OCI-LY3 (cell line): Measurements from ENCODE around the gene ITGA7.

Experiments
- H2AFZ ChIP-seq: fragments of 200-600, 300-600 bp; shearing (Covaris generic); 2 replicates; pipeline ENCODE4 v1.6.0; 2014; ENCODE audit warnings: antibody characterized with exemption, low read depth, low read length
- H3K27ac ChIP-seq: fragments of 200-600, 300-600 bp; sonication (generic); 2 replicates; pipeline ENCODE4 v1.5.1; 2014; ENCODE audit warnings: mild to moderate bottlenecking, low read length, moderate library complexity, mixed read lengths
- H3K27me3 ChIP-seq: fragments of 200-600, 300-600 bp; sonication (generic); 2 replicates; pipeline ENCODE4 v1.6.1; 2014; ENCODE audit warnings: low read depth, low read length, mixed read lengths
- H3K36me3 ChIP-seq: fragments of 200-600, 300-600 bp; sonication (generic); replicated peaks from 2 replicates; pipeline ENCODE3; 2014; ENCODE audit warnings: low read depth, low read length, mixed read lengths
- H3K4me1 ChIP-seq: fragments of 300-600, 200-600 bp; sonication (generic); 2 replicates; pipeline ENCODE4 v1.6.1; 2014; ENCODE audit warnings: low read length, mixed read lengths
- H3K4me2 ChIP-seq: fragments of 200-600, 300-600 bp; sonication (generic); 2 replicates; pipeline ENCODE4 v1.6.1; 2014; ENCODE audit warnings: low read length, mixed read lengths
- H3K4me3 ChIP-seq: fragments of 300-600, 200-600 bp; sonication (generic); 2 replicates; pipeline ENCODE4 v1.5.1; 2014; ENCODE audit warnings: antibody characterized with exemption, mild to moderate bottlenecking, low read length, moderate library complexity
- H3K79me2 ChIP-seq: fragments of 300-600, 200-600 bp; shearing (Covaris generic); 2 replicates; pipeline ENCODE4 v1.6.1; 2014; ENCODE audit warnings: mild to moderate bottlenecking, low read length, mixed read lengths
- H3K9ac ChIP-seq: fragments of 300-600, 200-600 bp; shearing (Covaris generic); 2 replicates; pipeline ENCODE4 v1.6.0; 2014; ENCODE audit warnings: mild to moderate bottlenecking, low read length, moderate library complexity
- H3K9me3 ChIP-seq: fragments of 200-600, 300-600 bp; shearing (Covaris generic); 2 replicates; pipeline ENCODE4 v1.6.1; 2014; ENCODE audit warnings: low read length, mixed read lengths; ENCODE audit not compliant: insufficient read depth
- H4K20me1 ChIP-seq: fragments of 200-600, 300-600 bp; sonication (generic); 2 replicates; pipeline ENCODE4 v1.6.1; 2016; ENCODE audit warnings: low read length, mixed read lengths; ENCODE audit not compliant: insufficient read depth
- EZH2phosphoT487 ChIP-seq: fragments of 200-600 bp; shearing (Covaris generic); IDR thresholded peaks from 2 replicates; pipeline ENCODE4 v1.6.1; 2018; ENCODE audit warnings: antibody characterized with exemption, mixed run types, low read depth
- TF ChIP-seq, protein P1 (sequence below): fragments of 200-600, 300-600 bp; sonication (generic); IDR thresholded peaks from 2 replicates; pipeline ENCODE4 v1.5.1; 2014; ENCODE audit warnings: antibody characterized with exemption, low read length, low read depth

Gene ITGA7

DNA sequence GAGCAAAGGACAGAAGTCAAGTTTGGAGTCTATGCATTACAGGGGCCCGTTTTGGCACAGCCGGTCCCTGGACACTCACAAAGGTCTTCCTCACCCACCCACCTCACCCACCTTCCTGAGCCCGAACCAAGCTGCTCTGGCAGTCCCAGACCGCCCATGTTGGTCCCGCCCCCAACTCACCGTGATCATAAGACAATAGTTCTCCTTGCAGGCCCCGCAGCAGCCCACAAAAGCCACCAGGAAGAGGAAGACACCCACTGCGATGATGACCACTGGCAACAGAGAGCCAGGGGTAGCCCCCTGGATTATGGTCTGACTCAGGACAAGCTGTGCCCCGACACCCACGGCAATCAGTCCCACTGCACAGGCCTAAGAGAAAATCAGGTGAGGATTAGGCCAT is 19.3 kb upstream of the ITGA7 start:
- H3K4me2 ChIP-seq = peak overlapping the region; percentile 93; the same call in 1 of the 2 replicates
- no peak overlapping the region; the same call in 1 of the 2 replicates for H3K4me3 ChIP-seq
- TF ChIP-seq EZH2phosphoT487 = no peak
- TF ChIP-seq, protein P1, sequence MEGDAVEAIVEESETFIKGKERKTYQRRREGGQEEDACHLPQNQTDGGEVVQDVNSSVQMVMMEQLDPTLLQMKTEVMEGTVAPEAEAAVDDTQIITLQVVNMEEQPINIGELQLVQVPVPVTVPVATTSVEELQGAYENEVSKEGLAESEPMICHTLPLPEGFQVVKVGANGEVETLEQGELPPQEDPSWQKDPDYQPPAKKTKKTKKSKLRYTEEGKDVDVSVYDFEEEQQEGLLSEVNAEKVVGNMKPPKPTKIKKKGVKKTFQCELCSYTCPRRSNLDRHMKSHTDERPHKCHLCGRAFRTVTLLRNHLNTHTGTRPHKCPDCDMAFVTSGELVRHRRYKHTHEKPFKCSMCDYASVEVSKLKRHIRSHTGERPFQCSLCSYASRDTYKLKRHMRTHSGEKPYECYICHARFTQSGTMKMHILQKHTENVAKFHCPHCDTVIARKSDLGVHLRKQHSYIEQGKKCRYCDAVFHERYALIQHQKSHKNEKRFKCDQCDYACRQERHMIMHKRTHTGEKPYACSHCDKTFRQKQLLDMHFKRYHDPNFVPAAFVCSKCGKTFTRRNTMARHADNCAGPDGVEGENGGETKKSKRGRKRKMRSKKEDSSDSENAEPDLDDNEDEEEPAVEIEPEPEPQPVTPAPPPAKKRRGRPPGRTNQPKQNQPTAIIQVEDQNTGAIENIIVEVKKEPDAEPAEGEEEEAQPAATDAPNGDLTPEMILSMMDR = no peak
- H4K20me1 ChIP-seq = no peaks in the 10 kb centered on the region
- H3K36me3 ChIP-seq = peaks cover 7% of the 10 kb centered on the region
- H3K27ac ChIP-seq = no peak overlapping the region
- peaks cover 13% of the 10 kb centered on the region for H3K79me2 ChIP-seq
- H3K9me3 ChIP-seq = no peaks in the 10 kb centered on the region
- no peak overlapping the region for H2AFZ ChIP-seq
- H3K9ac ChIP-seq = no peak overlapping the region
- peaks cover 15% of the 10 kb centered on the region for H3K4me1 ChIP-seq
- H3K27me3 ChIP-seq = no peaks in the 10 kb centered on the region

DNA sequence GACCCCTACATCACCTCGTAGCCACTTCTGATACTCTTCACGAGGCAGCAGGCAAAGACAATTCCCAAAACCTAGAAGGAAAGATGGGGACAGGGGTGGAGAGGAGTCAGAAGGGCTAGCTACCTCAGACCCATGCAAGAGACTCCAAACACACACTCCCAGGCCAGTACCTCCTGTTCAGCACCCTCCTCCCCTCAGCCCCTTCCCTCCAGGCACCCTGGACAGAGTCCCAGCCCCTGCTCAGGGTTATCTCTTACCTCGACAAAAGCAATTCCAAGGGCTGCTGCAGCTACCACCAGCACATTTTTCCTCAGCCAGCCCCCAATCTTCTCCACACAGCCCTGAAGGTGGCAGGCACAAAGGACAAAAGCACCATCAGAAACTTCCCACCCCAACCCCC is 17.9 kb upstream of the ITGA7 start:
- Histone ChIP-seq H3K4me1 (peaks cover 15% of the 10 kb centered on the region), H3K27me3 (no peaks in the 10 kb centered on the region), H3K4me3 (no peak overlapping the region), H4K20me1 (no peaks in the 10 kb centered on the region), H3K27ac (no peak overlapping the region), H2AFZ (no peak overlapping the region), H3K36me3 (peaks cover 7% of the 10 kb centered on the region), H3K9me3 (no peaks in the 10 kb centered on the region), H3K4me2 (no peak overlapping the region), H3K9ac (no peak overlapping the region), H3K79me2 (peaks cover 13% of the 10 kb centered on the region)
- TF ChIP-seq, protein P1 = no peak
- TF ChIP-seq EZH2phosphoT487 = no peak

- no peak overlapping the region for H3K27ac ChIP-seq
- H3K79me2 ChIP-seq = peaks cover 13% of the 10 kb centered on the region
- H3K27me3 ChIP-seq = no peaks in the 10 kb centered on the region
- no peak overlapping the region for H3K4me2 ChIP-seq
- H3K36me3 ChIP-seq = peaks cover 7% of the 10 kb centered on the region
- no peak overlapping the region for H3K9ac ChIP-seq
- no peak overlapping the region for H3K4me3 ChIP-seq
- H3K9me3 ChIP-seq = no peaks in the 10 kb centered on the region
- peaks cover 12% of the 10 kb centered on the region for H3K4me1 ChIP-seq
- no peaks in the 10 kb centered on the region for H4K20me1 ChIP-seq
- no peak for TF ChIP-seq EZH2phosphoT487
- TF ChIP-seq, protein P1 = no peak
- H2AFZ ChIP-seq = no peak overlapping the region
Observed at GRCh38 chr12:55724940-55725309, 17.2 kb upstream of the ITGA7 start.

DNA sequence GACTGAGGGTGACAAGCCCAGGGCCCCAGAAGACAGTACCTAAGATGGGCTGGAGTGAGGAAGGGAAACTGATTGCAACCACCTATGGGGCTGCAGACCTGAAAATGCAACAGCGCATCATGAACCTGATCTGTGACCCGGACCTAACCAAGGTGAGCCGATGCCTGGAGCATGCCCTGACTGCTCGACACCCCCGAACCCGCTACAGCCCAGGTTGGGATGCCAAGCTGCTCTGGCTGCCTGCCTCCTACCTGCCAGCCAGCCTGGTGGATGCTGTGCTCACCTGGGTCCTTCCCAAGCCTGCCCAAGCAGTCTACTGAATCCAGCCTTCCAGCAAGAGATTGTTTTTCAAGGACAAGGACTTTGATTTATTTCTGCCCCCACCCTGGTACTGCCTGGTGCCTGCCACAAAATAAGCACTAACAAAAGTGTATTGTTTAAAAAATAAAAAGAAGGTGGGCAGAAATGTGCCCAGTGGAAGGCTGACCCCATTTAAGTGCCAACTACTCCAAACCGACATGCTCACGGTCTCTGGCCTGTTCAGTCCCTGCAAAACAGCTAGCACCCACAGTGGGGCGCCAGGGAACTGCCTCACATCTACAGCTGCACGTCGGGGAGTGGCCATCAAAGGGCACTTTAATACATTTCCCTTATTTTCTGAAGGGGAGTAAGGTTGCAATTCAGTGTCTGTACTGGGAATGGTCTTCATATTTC is 16.7 kb upstream of the ITGA7 start:
- Histone ChIP-seq H3K79me2 (peaks cover 13% of the 10 kb centered on the region), H3K27me3 (no peaks in the 10 kb centered on the region), H3K9ac (no peak overlapping the region), H3K27ac (no peak overlapping the region), H3K4me1 (peaks cover 9% of the 10 kb centered on the region), H3K4me3 (no peak overlapping the region), H3K4me2 (no peak overlapping the region), H4K20me1 (no peaks in the 10 kb centered on the region), H3K9me3 (no peaks in the 10 kb centered on the region), H3K36me3 (peaks cover 7% of the 10 kb centered on the region), H2AFZ (no peak overlapping the region)
- TF ChIP-seq, protein P1 = peak; percentile 62
- TF ChIP-seq EZH2phosphoT487 = no peak
